SU-DHL-6 (cell line): ENCODE results near the gene FMN1.
"Not testable (repeated sequence)": the region's sequence is repeated elsewhere in the genome, so short reads cannot be mapped to it uniquely, and the experiment has no call there.

ENCODE experiments used
- H2AFZ ChIP-seq: fragments of 200-600 bp; sonication (generic); 2 replicates; pipeline ENCODE4 v1.6.1; 2014; ENCODE audit warnings: low read depth, mild to moderate bottlenecking, moderate library complexity, mixed read lengths, antibody characterized with exemption, low read length; ENCODE audit not compliant: severe bottlenecking
- H3F3A ChIP-seq: fragments of 200-600 bp; shearing (Covaris generic); 2 replicates; pipeline ENCODE4 v1.6.0; 2016; ENCODE audit warnings: antibody characterized with exemption, mild to moderate bottlenecking; ENCODE audit not compliant: insufficient read depth
- H3K27ac ChIP-seq: fragments of 200-600 bp; sonication (generic); 2 replicates; pipeline ENCODE4 v1.5.1; 2016; ENCODE audit warnings: low read depth, mild to moderate bottlenecking, low read length, moderate library complexity, mixed read lengths
- H3K27me3 ChIP-seq: fragments of 200-600 bp; sonication (generic), shearing (Covaris generic); 2 replicates; pipeline ENCODE4 v1.6.0; 2014; ENCODE audit warnings: mild to moderate bottlenecking, low read length
- H3K36me3 ChIP-seq: fragments of 200-600 bp; sonication (generic); 2 replicates; pipeline ENCODE4 v1.6.1; 2014; ENCODE audit warnings: mild to moderate bottlenecking, low read length, mixed read lengths
- H3K4me2 ChIP-seq: fragments of 300-600, 200-600 bp; shearing (Covaris generic), sonication (generic); 2 replicates; pipeline ENCODE4 v1.6.0; 2014; ENCODE audit warnings: low read length, low read depth, mild to moderate bottlenecking; ENCODE audit not compliant: poor library complexity, severe bottlenecking
- H3K4me3 ChIP-seq: fragments of 200-600 bp; sonication (generic); 2 replicates; pipeline ENCODE4 v1.5.1; 2014; ENCODE audit warnings: antibody characterized with exemption, low read length, mild to moderate bottlenecking, mixed read lengths; ENCODE audit not compliant: insufficient read depth, poor library complexity, severe bottlenecking
- H3K79me2 ChIP-seq: fragments of 200-600 bp; sonication (generic); 2 replicates; pipeline ENCODE4 v1.6.1; 2014; ENCODE audit warnings: mild to moderate bottlenecking, low read length, moderate library complexity; ENCODE audit not compliant: insufficient read depth
- H3K9ac ChIP-seq: fragments of 200-600 bp; sonication (generic); 2 replicates; pipeline ENCODE4 v1.7.0; 2014; ENCODE audit warnings: mild to moderate bottlenecking, low read length
- H3K9me2 ChIP-seq: fragments of 200-600 bp; sonication (generic); replicated peaks from 2 replicates; pipeline ENCODE4 v1.6.1; 2014; ENCODE audit warnings: low read length; ENCODE audit not compliant: insufficient read depth
- H3K9me3 ChIP-seq: fragments of 200-600 bp; sonication (generic); 2 replicates; pipeline ENCODE4 v1.6.1; 2014; ENCODE audit warnings: low read length, mixed read lengths; ENCODE audit not compliant: insufficient read depth
- H4K20me1 ChIP-seq: fragments of 200-600 bp; sonication (generic); 2 replicates; pipeline ENCODE4 v1.6.1; 2014; ENCODE audit warnings: low read depth, mild to moderate bottlenecking, antibody characterized with exemption, low read length, moderate library complexity, mixed read lengths
- CTCF ChIP-seq: fragments of 200-600 bp; sonication (generic); IDR thresholded peaks from one replicate; pipeline ENCODE4 v1.5.1; 2017; ENCODE audit warnings: antibody characterized with exemption, mild to moderate bottlenecking, low read length, moderate library complexity; ENCODE audit not compliant: insufficient read depth, poor library complexity, severe bottlenecking
- EZH2phosphoT487 ChIP-seq: fragments of 200-600 bp; sonication (generic), shearing (Covaris generic); conservative IDR thresholded peaks from 2 replicates; pipeline ENCODE4 v1.6.1; 2018; ENCODE audit warnings: mild to moderate bottlenecking, antibody characterized with exemption, low read length, moderate library complexity, mixed read lengths

FMN1 gene

GRCh38 chr15:32851572-32851971 is 342.9 kb downstream of the FMN1 start:
- TF ChIP-seq EZH2phosphoT487 (no peak), CTCF (no peak)
- Histone ChIP-seq H3F3A (no peaks in the 10 kb centered on the region), H2AFZ (no peak overlapping the region), H3K27me3 (no peaks in the 10 kb centered on the region), H3K4me3 (no peak overlapping the region), H3K4me2 (no peak overlapping the region), H3K27ac (no peak overlapping the region), H3K9ac (no peak overlapping the region), H3K9me2 (no peaks in the 10 kb centered on the region), H4K20me1 (no peaks in the 10 kb centered on the region), H3K9me3 (no peaks in the 10 kb centered on the region), H3K79me2 (no peaks in the 10 kb centered on the region), H3K36me3 (no peaks in the 10 kb centered on the region)

- H3K4me2 ChIP-seq: no peak overlapping the region
- no peak overlapping the region for H2AFZ ChIP-seq
- no peak overlapping the region for H3K27ac ChIP-seq
- no peaks in the 10 kb centered on the region for H3K36me3 ChIP-seq
- TF ChIP-seq EZH2phosphoT487 (no peak), CTCF (no peak)
- H3K9me3 ChIP-seq: no peaks in the 10 kb centered on the region
- no peaks in the 10 kb centered on the region for H3K27me3 ChIP-seq
- H4K20me1 ChIP-seq: no peaks in the 10 kb centered on the region
- no peak overlapping the region for H3K4me3 ChIP-seq
- no peaks in the 10 kb centered on the region for H3K9me2 ChIP-seq
- no peaks in the 10 kb centered on the region for H3F3A ChIP-seq
- no peaks in the 10 kb centered on the region for H3K79me2 ChIP-seq
- no peak overlapping the region for H3K9ac ChIP-seq
Measured at GRCh38 chr15:32849769-32850668, 344.5 kb downstream of the FMN1 start.

GRCh38 chr15:32846671-32847070 is 347.8 kb downstream of the FMN1 start:
- H3F3A ChIP-seq, H3K27ac ChIP-seq, H3K4me2 ChIP-seq, H3K9ac ChIP-seq, H3K4me3 ChIP-seq, H3K9me2 ChIP-seq, H4K20me1 ChIP-seq, H3K79me2 ChIP-seq, H2AFZ ChIP-seq, H3K27me3 ChIP-seq, H3K36me3 ChIP-seq, H3K9me3 ChIP-seq: not testable (repeated sequence)

GRCh38 chr15:32844118-32844711 is 350.3 kb downstream of the FMN1 start:
- no peak overlapping the region for H3K9ac ChIP-seq
- H3K27me3 ChIP-seq: no peaks in the 10 kb centered on the region
- H2AFZ ChIP-seq: no peak overlapping the region
- no peaks in the 10 kb centered on the region for H3F3A ChIP-seq
- no peaks in the 10 kb centered on the region for H3K9me3 ChIP-seq
- H3K36me3 ChIP-seq: no peaks in the 10 kb centered on the region
- no peaks in the 10 kb centered on the region for H3K9me2 ChIP-seq
- H3K79me2 ChIP-seq: no peaks in the 10 kb centered on the region
- TF ChIP-seq CTCF: peak; percentile 27
- TF ChIP-seq EZH2phosphoT487: no peak
- H3K27ac ChIP-seq: no peak overlapping the region
- no peak overlapping the region for H3K4me3 ChIP-seq
- no peaks in the 10 kb centered on the region for H4K20me1 ChIP-seq
- no peak overlapping the region for H3K4me2 ChIP-seq
